ENCODE results near the gene CCDC6. TPM values are rescaled to one million over a fixed set of nuclear protein-coding genes. Genes with fewer than 3 reads are reported as not detected.

The CCDC6 gene
- total RNA-seq, 1 donor from 2014 or later = 23.4 TPM

GRCh38 chr10:59809644-59809974 is 96.7 kb downstream of the CCDC6 start:
- no peak for TF ChIP-seq CTCF (conservative IDR thresholded peaks at IDR 0.05; ENCODE audit: low read depth, low read length)

DNA sequence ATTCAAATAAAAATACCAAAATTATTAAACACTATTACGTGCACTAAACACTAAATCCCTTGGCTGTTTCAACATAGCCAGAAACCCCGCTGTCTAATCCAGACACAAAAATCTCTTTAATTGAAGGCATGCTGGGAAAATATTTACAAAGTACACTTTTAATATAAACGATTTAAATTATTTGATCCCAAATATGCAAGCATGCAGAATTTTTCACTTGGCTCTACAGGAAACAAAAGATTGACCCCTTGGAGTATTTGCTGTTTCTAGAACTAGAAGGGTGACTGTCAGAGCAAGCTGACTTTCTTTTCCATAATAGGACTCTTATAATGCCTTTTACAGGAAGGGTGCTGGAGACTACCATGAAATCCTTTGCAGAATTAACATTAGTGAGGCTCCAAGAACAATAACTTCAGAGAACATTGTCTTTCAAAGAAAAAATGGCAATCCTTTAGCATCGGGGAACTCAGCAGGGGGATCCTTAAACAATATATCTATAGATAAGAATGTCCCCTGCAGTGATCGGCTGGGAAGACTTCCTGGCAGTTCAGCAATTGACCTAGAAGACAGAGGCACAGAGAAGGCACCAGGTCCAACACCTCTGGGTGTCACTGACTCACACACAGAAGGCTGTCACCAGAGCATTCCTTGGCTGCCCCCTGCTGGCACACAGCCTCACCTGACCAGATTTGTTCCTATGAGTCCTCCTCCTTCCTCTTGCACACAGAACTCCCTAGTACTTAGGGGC is 97.3 kb downstream of the CCDC6 start:
- TF ChIP-seq CTCF (conservative IDR thresholded peaks at IDR 0.05; ENCODE audit: low read depth, low read length) = peak; percentile 96
- H3K4me3 ChIP-seq (ENCODE audit: low read depth, low read length) = no peak overlapping the region
- DNase-seq (ENCODE audit: low read depth) = no peak

More at GRCh38 chr10:59809644-59809974, 96.7 kb downstream of the CCDC6 start:
- no peak for DNase-seq (ENCODE audit: low read depth)
- no peak overlapping the region for H3K4me3 ChIP-seq (ENCODE audit: low read depth, low read length)

GRCh38 chr10:59807629-59808620 is 98.4 kb downstream of the CCDC6 start:
- no peak overlapping the region for H3K4me3 ChIP-seq (ENCODE audit: low read depth, low read length)
- TF ChIP-seq CTCF (conservative IDR thresholded peaks at IDR 0.05; ENCODE audit: low read depth, low read length) = no peak
- DNase-seq (ENCODE audit: low read depth) = no peak

DNA sequence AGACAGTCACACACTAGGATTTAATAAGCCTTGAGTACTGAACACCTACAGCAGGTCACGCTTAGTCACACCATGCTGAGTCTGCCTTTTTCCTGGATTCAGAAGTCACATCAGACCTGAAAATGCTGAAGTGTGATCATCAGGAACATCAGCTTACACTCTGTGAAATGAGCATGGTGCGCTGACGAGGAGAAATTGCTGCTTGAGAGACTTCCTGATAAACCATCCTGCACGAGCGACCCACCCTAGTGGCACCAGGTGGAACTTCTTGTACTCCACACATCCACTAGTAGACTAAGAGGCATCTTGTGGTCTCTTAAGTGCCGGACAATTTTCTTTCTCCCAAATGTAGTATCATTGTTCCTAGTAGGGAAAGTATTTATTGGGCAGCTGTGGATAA is 101.3 kb downstream of the CCDC6 start:
- DNase-seq (ENCODE audit: low read depth) = no peak
- TF ChIP-seq CTCF (conservative IDR thresholded peaks at IDR 0.05; ENCODE audit: low read depth, low read length) = peak; percentile 82
- H3K4me3 ChIP-seq (ENCODE audit: low read depth, low read length) = no peak overlapping the region

DNA sequence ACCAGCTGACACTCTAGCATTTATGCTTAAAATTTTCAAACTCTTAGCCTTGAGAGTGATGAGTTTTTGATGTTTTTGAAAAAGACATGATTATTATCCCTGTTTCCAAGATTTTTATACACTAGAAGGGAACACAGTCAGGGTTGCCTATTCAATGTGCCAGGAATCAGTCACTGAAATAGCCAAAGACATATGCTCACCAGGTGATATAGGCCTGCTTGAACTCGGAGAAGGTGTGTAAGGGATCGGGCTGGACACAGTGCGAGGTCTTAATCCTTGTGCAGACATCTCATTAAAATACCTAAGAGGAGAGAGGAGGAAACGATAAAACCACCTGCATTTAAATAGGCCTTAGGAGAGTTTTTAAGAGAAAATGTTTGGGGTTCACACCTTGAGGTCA is 102.1 kb downstream of the CCDC6 start:
- no peak for TF ChIP-seq CTCF (conservative IDR thresholded peaks at IDR 0.05; ENCODE audit: low read depth, low read length)
- H3K4me3 ChIP-seq (ENCODE audit: low read depth, low read length) = no peak overlapping the region
- DNase-seq (ENCODE audit: low read depth) = no peak

DNA sequence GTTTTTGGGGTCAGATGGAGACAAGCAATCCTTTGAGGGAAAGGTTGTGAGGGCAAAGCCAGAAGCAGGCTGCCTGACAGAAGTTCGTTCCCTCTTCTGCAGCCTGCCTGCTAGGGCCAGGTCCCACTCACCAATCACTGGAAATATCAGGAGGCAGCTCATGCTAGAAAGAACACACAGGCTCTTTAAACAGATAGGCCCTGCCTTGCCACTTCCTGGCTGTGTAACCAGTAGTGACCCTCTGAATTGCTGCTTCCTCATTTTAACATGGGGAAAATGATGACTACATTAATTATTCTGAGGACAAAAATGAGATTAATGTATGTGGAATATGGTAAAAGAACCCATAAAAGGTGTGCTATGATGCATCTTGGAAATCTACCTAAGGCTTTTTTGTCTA is 102.6 kb downstream of the CCDC6 start:
- no peak overlapping the region for H3K4me3 ChIP-seq (ENCODE audit: low read depth, low read length)
- no peak for TF ChIP-seq CTCF (conservative IDR thresholded peaks at IDR 0.05; ENCODE audit: low read depth, low read length)

More for the DNA sequence above, 102.6 kb downstream of the CCDC6 start:
- no peak for DNase-seq (ENCODE audit: low read depth)

Measured in epithelial cell of proximal tubule (primary cell).